ENCODE results near the gene SPIRE2.

SPIRE2 gene

DNA sequence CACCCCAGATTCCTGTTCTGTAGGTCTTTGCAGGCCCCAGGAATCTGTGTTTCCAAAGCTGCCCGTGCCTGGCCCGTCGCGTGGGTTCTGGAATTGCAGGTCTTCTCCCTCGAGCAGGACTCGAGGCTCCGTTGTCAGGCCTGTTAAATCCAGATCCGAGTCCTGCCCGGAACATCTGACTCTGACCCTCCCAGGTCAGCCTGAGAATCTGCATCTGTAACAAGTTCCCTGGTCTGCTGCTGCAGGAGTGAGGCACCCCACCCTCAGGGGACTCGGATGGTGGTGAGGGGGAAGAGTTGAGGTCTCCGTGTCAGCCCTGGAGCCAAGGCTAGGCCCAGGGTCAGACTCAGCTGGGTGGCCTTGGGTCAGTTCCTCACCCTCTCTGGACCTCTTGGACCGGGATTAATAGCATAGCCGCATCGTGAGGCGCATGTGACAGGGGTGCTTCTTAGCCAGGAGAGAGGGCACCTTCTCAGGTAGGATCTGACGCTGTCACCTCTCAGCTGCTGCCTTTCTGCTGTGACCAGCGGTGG lies 8.8 kb downstream of the SPIRE2 start:
- TF ChIP-seq GATA1 (IDR thresholded peaks at IDR 0.05; ENCODE audit: low read depth, low read length) (no peak), POLR2A (IDR thresholded peaks at IDR 0.05; ENCODE audit: low read length) (no peak)
- DNase-seq = no peak

GRCh38 chr16:89841275-89841674 lies 13.0 kb downstream of the SPIRE2 start:
- TF ChIP-seq POLR2A (IDR thresholded peaks at IDR 0.05; ENCODE audit: low read length) (no peak), GATA1 (IDR thresholded peaks at IDR 0.05; ENCODE audit: low read depth, low read length) (no peak)
- DNase-seq = no peak

- TF ChIP-seq GATA1 (IDR thresholded peaks at IDR 0.05; ENCODE audit: low read depth, low read length) (no peak), POLR2A (IDR thresholded peaks at IDR 0.05; ENCODE audit: low read length) (no peak)
- no peak for DNase-seq
Observed at GRCh38 chr16:89842471-89843408, 14.5 kb downstream of the SPIRE2 start.

DNA sequence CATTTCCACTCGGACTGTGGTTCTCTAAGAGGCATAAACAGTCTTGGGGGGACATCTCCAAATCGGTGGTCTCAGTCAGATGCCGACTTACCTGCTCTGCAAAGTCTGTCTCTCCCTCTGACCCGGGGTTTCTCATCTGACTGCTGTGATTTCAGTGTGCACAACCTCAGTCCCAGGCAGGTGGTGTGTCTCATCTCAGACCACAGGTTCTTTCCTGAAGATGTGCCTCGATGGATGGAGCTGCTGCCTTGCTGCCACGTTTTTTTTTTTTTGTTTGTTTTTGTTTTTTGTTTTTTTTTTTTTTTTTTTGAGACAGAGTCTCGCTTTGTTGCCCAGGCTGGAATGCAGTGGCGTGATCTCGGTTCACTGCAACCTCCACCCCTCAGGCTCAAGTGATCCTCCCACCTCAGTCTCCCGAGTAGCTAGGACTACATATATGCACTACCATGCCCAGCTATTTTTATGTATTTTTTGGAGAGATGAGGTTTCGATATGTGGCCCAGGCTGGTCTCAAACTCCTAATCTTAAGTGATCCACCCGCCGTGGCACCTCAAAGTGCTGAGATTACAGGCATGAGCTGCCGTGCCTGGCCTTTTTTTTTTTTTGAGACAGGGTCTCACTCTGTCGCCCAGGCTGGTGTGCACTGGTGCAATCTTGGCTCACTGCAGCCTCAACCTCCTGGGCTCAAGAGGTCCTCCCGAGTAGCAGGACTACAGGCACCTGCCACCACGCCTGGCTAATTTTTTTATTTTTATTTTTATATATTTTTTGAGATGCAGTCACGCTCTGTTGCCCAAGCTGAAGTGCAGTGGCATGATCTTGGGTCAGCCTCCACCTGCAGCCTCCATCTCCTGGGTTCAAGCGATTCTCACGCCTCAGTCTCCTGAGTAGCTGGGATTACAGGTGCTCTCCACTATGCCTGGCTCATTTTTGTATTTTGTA lies 15.4 kb downstream of the SPIRE2 start:
- DNase-seq = no peak
- TF ChIP-seq GATA1 (IDR thresholded peaks at IDR 0.05; ENCODE audit: low read depth, low read length) (no peak), POLR2A (IDR thresholded peaks at IDR 0.05; ENCODE audit: low read length) (no peak)

GRCh38 chr16:89844739-89845339 lies 16.6 kb downstream of the SPIRE2 start:
- DNase-seq = no peak
- TF ChIP-seq POLR2A (IDR thresholded peaks at IDR 0.05; ENCODE audit: low read length) (no peak), GATA1 (IDR thresholded peaks at IDR 0.05; ENCODE audit: low read depth, low read length) (no peak)

- TF ChIP-seq POLR2A (IDR thresholded peaks at IDR 0.05; ENCODE audit: low read length) = no peak
- TF ChIP-seq GATA1 (IDR thresholded peaks at IDR 0.05; ENCODE audit: low read depth, low read length) = no peak
- DNase-seq = no peak
Observed at GRCh38 chr16:89845417-89845816, 17.1 kb downstream of the SPIRE2 start.

DNA sequence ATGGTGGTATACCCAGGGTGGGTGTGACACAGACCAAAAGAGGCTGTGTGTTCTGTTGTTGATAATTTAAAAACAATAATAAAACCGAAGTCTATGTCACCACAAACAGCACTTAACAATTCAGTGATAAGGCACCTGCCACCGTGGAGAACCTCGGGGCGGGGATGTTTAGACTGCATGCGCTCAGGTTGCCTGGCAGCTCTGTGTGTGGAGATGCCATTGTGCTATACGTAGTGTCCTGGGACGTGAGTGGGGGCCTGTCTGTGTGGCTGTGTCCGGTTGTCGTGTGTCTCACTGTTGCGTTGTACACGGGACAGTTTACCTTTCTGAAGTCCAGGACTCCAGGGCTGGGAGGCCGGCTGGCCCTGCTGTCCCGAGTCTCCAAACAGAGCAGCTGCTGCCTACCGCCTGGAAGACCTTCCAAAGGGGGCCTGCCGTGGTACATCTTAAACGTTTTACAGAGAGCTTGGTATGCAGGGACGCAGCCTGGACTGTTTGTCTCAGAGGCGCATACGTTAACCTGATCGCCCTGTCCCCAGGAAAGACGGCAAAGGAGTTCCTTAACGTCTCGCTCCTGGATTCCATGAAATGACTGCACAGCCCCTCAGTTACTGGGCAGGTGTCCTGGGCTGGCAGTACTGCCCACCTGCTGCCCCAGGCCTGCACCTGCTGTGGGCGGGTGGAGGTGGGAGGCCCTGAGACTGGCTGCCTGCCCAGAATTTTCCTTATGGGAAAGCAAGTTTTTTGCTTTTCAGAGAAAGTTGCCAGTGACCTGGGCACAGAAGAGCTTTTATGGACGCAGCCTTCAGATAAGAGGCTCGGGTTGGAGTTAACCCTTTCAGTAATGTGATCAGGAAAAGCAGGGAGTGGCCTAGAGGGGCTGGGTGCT lies 19.0 kb downstream of the SPIRE2 start:
- DNase-seq = no peak
- TF ChIP-seq POLR2A (IDR thresholded peaks at IDR 0.05; ENCODE audit: low read length) = no peak
- TF ChIP-seq GATA1 (IDR thresholded peaks at IDR 0.05; ENCODE audit: low read depth, low read length) = no peak

- no peak for TF ChIP-seq POLR2A (IDR thresholded peaks at IDR 0.05; ENCODE audit: low read length)
- TF ChIP-seq GATA1 (IDR thresholded peaks at IDR 0.05; ENCODE audit: low read depth, low read length) = no peak
- no peak for DNase-seq
Observed at GRCh38 chr16:89847940-89848297, 19.6 kb downstream of the SPIRE2 start.

DNA sequence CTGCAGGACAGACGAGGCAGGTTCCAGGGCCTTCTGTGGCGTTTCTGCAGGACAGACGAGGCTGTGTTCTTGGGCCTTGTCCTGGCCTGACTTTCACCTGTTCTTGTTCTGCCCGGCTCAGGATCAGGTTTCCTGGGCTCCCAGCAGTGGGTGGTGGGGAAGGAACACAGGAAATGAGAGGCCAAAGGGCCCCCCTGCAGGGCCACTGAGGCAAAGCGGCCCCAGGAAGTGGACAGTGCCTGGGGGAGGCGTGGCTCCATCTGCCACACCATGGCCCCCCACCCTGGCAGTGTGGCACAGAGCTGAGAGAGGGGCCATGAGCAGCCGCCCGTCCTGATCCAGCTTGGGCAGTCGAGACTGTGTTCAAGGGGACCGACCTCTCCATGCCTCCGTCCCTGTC lies 20.7 kb downstream of the SPIRE2 start:
- no peak for DNase-seq
- TF ChIP-seq POLR2A (IDR thresholded peaks at IDR 0.05; ENCODE audit: low read length) = no peak
- no peak for TF ChIP-seq GATA1 (IDR thresholded peaks at IDR 0.05; ENCODE audit: low read depth, low read length)

GRCh38 chr16:89853306-89853993 lies 25.2 kb downstream of the SPIRE2 start:
- DNase-seq = no peak
- TF ChIP-seq GATA1 (IDR thresholded peaks at IDR 0.05; ENCODE audit: low read depth, low read length) = no peak
- TF ChIP-seq POLR2A (IDR thresholded peaks at IDR 0.05; ENCODE audit: low read length) = no peak

GRCh38 chr16:89855301-89855945 lies 27.1 kb downstream of the SPIRE2 start:
- TF ChIP-seq POLR2A (IDR thresholded peaks at IDR 0.05; ENCODE audit: low read length) (no peak), GATA1 (IDR thresholded peaks at IDR 0.05; ENCODE audit: low read depth, low read length) (no peak)
- no peak for DNase-seq

- DNase-seq = no peak
- TF ChIP-seq POLR2A (IDR thresholded peaks at IDR 0.05; ENCODE audit: low read length) = no peak
- TF ChIP-seq GATA1 (IDR thresholded peaks at IDR 0.05; ENCODE audit: low read depth, low read length) = no peak
Observed at GRCh38 chr16:89855986-89856385, 27.7 kb downstream of the SPIRE2 start.
